ENCODE results near the gene HUNK. TPM values are rescaled to one million over a fixed set of nuclear protein-coding genes. Genes with fewer than 3 reads are reported as not detected.

The HUNK gene
- total and polyA plus RNA-seq, 2 donors (not counting 1 experiment from before 2014, with no cell fraction given), result 0.01 to 0.07 TPM

DNA sequence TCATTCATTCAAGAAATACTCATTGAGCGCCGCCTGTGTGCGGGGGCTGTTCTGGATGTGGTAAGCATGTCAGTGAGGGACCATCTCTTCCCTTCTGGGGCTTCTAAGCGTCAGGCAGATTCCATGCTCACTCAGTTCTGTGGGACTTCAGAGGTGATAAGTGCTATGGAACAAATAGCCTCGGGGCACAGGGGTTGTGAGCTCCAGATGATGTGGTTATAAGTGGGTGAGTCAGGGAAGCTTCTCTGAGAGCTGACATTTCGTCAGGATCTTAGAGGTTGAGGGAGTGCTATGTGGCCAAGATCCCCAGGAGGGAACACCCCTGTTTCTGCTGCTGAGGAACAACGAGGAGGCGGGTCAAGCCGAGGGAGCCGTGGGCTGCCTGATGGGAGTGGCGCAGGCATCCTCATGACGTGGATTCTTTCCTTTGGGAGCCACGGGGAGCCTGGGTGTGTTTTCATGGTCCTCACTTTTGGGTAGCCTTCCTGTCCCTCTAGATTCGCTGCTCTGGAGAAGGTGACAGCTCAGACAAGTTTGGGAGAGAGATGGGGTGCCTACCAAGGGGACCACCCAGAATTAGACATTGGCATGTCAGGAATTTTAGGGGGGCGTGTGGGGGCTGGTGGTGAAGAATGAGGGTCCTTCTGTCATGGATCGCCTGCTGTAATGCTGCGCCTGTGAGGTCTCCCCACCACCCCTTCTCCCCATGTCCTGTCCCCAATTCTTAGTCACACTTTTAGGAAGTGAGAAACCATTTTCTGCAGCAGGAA is 38.5 kb downstream of the HUNK start:
- no peaks in the 10 kb centered on the region for H3K79me2 ChIP-seq (ENCODE audit: control insufficient read depth, insufficient read depth, low read length)
- intact Hi-C loops (cut with micrococcal nuclease), result no loop called here

DNA sequence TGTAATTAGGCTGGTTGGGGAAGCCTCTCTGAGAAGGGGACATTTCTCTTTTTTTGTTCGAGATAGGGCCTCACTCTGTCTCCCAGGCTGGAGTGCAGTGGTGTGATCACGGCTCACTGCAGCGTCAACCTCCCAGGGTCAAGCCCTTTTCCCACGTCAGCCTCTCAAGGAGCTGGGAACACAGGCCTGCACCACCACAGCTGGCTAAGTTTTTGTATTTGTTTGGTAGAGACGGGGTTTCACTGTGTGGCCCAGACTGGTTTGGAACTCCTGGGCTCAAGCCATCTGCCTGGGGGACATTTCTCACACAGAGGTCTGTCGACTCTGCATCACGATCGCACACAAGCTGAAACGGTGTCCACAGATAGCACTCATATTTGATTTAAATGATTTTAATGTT is 39.7 kb downstream of the HUNK start:
- no peak for ATAC-seq (ENCODE audit: low read depth)
- Histone ChIP-seq H3K36me3 (replicated peaks in 1 of 2; ENCODE audit: control extremely low read depth in 1 of 2, control insufficient read depth in 1 of 2, extremely low read depth in 1 of 2, insufficient read depth in 2 of 2, low read length in 1 of 2) (no peaks in the 10 kb centered on the region), H2AFZ (ENCODE audit: insufficient read depth, low read depth, low read length, poor library complexity, severe bottlenecking) (no peak overlapping the region), H3K27ac (ENCODE audit: low read length in 2 of 2) (no peak overlapping the region), H4K20me1 (ENCODE audit: control insufficient read depth, insufficient read depth, low read length, poor library complexity, severe bottlenecking) (no peaks in the 10 kb centered on the region), H3K79me2 (ENCODE audit: control insufficient read depth, insufficient read depth, low read length) (no peaks in the 10 kb centered on the region), H3K4me2 (replicated peaks; ENCODE audit: low read depth, low read length, poor library complexity, severe bottlenecking) (no peak overlapping the region), H3K9me3 (ENCODE audit: control extremely low read depth in 1 of 3, control insufficient read depth in 2 of 3, insufficient read depth in 1 of 3, low read length in 2 of 3) (peaks cover 0 to 3% (median 0%) of the 10 kb centered on the region in 3 donors), H3K27me3 (replicated peaks in 1 of 4; ENCODE audit: control extremely low read depth in 1 of 4, control insufficient read depth in 3 of 4, insufficient read depth in 4 of 4, low read length in 3 of 4) (peaks cover 0 to 11% (median 4%) of the 10 kb centered on the region in 4 experiments), H3K4me1 (ENCODE audit: control insufficient read depth in 2 of 2, insufficient read depth in 2 of 2, low read length in 2 of 2) (no peaks in the 10 kb centered on the region), H3K9ac (ENCODE audit: low read length) (no peak overlapping the region), H3K4me3 (ENCODE audit: control extremely low read depth in 1 of 5, extremely low read depth in 1 of 5, insufficient read depth in 1 of 5, low read depth in 2 of 5, low read length in 4 of 5) (no peak overlapping the region)
- Mint-ChIP-seq H3K4me1 (no peaks in the 10 kb centered on the region), H3K27ac (no peak overlapping the region), H3K4me3 (no peak overlapping the region), H3K27me3 (peaks cover 35% of the 10 kb centered on the region), H3K9me3 (ENCODE audit: insufficient read depth) (no peaks in the 10 kb centered on the region)
- DNase-seq, result no peak
- 87% methylated on average over 5 of the region's 9 CpGs for WGBS (ENCODE audit: insufficient coverage)
- CTCF ChIA-PET, result no interaction called here
- intact Hi-C loops (cut with micrococcal nuclease), result no loop called here
- TF ChIP-seq EZH2 (IDR thresholded peaks at IDR 0.05; ENCODE audit: borderline replicate concordance, insufficient read depth, low read depth, low read length, poor library complexity, severe bottlenecking), result no peak
- TF ChIP-seq, protein P1, sequence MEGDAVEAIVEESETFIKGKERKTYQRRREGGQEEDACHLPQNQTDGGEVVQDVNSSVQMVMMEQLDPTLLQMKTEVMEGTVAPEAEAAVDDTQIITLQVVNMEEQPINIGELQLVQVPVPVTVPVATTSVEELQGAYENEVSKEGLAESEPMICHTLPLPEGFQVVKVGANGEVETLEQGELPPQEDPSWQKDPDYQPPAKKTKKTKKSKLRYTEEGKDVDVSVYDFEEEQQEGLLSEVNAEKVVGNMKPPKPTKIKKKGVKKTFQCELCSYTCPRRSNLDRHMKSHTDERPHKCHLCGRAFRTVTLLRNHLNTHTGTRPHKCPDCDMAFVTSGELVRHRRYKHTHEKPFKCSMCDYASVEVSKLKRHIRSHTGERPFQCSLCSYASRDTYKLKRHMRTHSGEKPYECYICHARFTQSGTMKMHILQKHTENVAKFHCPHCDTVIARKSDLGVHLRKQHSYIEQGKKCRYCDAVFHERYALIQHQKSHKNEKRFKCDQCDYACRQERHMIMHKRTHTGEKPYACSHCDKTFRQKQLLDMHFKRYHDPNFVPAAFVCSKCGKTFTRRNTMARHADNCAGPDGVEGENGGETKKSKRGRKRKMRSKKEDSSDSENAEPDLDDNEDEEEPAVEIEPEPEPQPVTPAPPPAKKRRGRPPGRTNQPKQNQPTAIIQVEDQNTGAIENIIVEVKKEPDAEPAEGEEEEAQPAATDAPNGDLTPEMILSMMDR (IDR thresholded peaks at IDR 0.05), result no peak
- POLR2A ChIA-PET, result no interaction called here

More for the DNA sequence above, 38.5 kb downstream of the HUNK start:
- Histone ChIP-seq H3K9me3 (ENCODE audit: control extremely low read depth in 1 of 3, control insufficient read depth in 2 of 3, insufficient read depth in 1 of 3, low read length in 2 of 3) (no peaks in the 10 kb centered on the region), H3K4me2 (replicated peaks; ENCODE audit: low read depth, low read length, poor library complexity, severe bottlenecking) (no peak overlapping the region), H3K27me3 (replicated peaks in 1 of 4; ENCODE audit: control extremely low read depth in 1 of 4, control insufficient read depth in 3 of 4, insufficient read depth in 4 of 4, low read length in 3 of 4) (peaks cover 0 to 11% (median 4%) of the 10 kb centered on the region in 4 experiments), H4K20me1 (ENCODE audit: control insufficient read depth, insufficient read depth, low read length, poor library complexity, severe bottlenecking) (no peaks in the 10 kb centered on the region), H3K36me3 (replicated peaks in 1 of 2; ENCODE audit: control extremely low read depth in 1 of 2, control insufficient read depth in 1 of 2, extremely low read depth in 1 of 2, insufficient read depth in 2 of 2, low read length in 1 of 2) (no peaks in the 10 kb centered on the region), H3K4me3 (ENCODE audit: control extremely low read depth in 1 of 5, extremely low read depth in 1 of 5, insufficient read depth in 1 of 5, low read depth in 2 of 5, low read length in 4 of 5) (no peak overlapping the region), H3K4me1 (ENCODE audit: control insufficient read depth in 2 of 2, insufficient read depth in 2 of 2, low read length in 2 of 2) (no peaks in the 10 kb centered on the region), H2AFZ (ENCODE audit: insufficient read depth, low read depth, low read length, poor library complexity, severe bottlenecking) (no peak overlapping the region), H3K27ac (ENCODE audit: low read length in 2 of 2) (no peak overlapping the region), H3K9ac (ENCODE audit: low read length) (no peak overlapping the region)
- TF ChIP-seq EZH2 (IDR thresholded peaks at IDR 0.05; ENCODE audit: borderline replicate concordance, insufficient read depth, low read depth, low read length, poor library complexity, severe bottlenecking), result no peak
- TF ChIP-seq, protein P1 (IDR thresholded peaks at IDR 0.05), result no peak
- no peak overlapping the region for H3K4me3 Mint-ChIP-seq
- peaks cover 42% of the 10 kb centered on the region for H3K27me3 Mint-ChIP-seq
- no peaks in the 10 kb centered on the region for H3K9me3 Mint-ChIP-seq (ENCODE audit: insufficient read depth)
- no peak for ATAC-seq (ENCODE audit: low read depth)
- no peak overlapping the region for H3K27ac Mint-ChIP-seq
- no peaks in the 10 kb centered on the region for H3K4me1 Mint-ChIP-seq
- CTCF ChIA-PET, result no interaction called here
- no peak for DNase-seq
- WGBS (ENCODE audit: insufficient coverage), result 84% methylated on average over 16 of the region's 17 CpGs
- POLR2A ChIA-PET, result no interaction called here

Data from B cell (primary cell).